ENCODE data around the gene HADHA. TPM values are rescaled to one million over a fixed set of nuclear protein-coding genes. Genes with fewer than 3 reads are reported as not detected.

Gene HADHA
- total and polyA plus RNA-seq, 2 donors (not counting 3 experiments of a cell fraction or from before 2014, with no cell fraction given): 79.4 to 158 TPM

- Histone ChIP-seq H3K27me3 (ENCODE audit: control insufficient read depth in 2 of 2, insufficient read depth in 2 of 2, low read length in 2 of 2) (no peaks in the 10 kb centered on the region), H3K9me1 (replicated peaks; ENCODE audit: control insufficient read depth, extremely low read depth, insufficient read depth, low read length) (no peaks in the 10 kb centered on the region), H3K4me1 (ENCODE audit: control insufficient read depth, extremely low read depth, insufficient read depth, low read length) (peaks cover 9% of the 10 kb centered on the region), H3K4me3 (replicated peaks in 1 of 3; ENCODE audit: insufficient read depth in 1 of 3, low read depth in 1 of 3, low read length in 3 of 3) (peak overlapping the region in 1 of 3 experiments; percentile 39), H4K20me1 (replicated peaks; ENCODE audit: control insufficient read depth, extremely low read depth, insufficient read depth, low read length) (no peaks in the 10 kb centered on the region), H3K4me2 (ENCODE audit: insufficient read depth, low read length) (no peak overlapping the region), H3K27ac (ENCODE audit: insufficient read depth, low read depth, low read length) (no peak overlapping the region), H3K79me2 (ENCODE audit: control insufficient read depth, insufficient read depth, low read length) (no peaks in the 10 kb centered on the region), H3K9me3 (replicated peaks; ENCODE audit: control insufficient read depth, insufficient read depth, low read length) (no peaks in the 10 kb centered on the region), H2AFZ (ENCODE audit: low read depth, low read length) (peak overlapping the region; percentile 87), H3K36me3 (ENCODE audit: control insufficient read depth in 2 of 2, extremely low read depth in 1 of 2, insufficient read depth in 2 of 2, low read length in 2 of 2) (no peaks in the 10 kb centered on the region), H3K9ac (replicated peaks; ENCODE audit: extremely low read depth, insufficient read depth, low read length) (no peak overlapping the region)
- BruUV-seq (replicated peaks): no TSS peak
- ChIA-PET POLR2A (no interaction called here), CTCF (interaction anchor here (1.0 to 3.2 kb wide), 18 partner anchors 9 to 332 kb away, joined by 3 to 26 read pairs (median 6); partner anchors contain the start of genes GAREM2, KIF3C and RAB10)
- dilution Hi-C loops (cut with MboI; ENCODE audit: extremely low pct_ligation_motif_present, low sequenced_read_pairs) (no loop called here), intact Hi-C loops (cut with micrococcal nuclease) (no loop called here)
- no peak for DNase-seq (ENCODE audit: low read depth, low spot score)
- FAIRE-seq: no peak
- TF ChIP-seq MYC (IDR thresholded peaks at IDR 0.05; ENCODE audit: low read depth, low read length): no peak
- no peak for TF ChIP-seq JUN (IDR thresholded peaks at IDR 0.05; ENCODE audit: borderline replicate concordance, insufficient read depth, insufficient read length, low read depth)
Measured at GRCh38 chr2:26184121-26184520, 60.3 kb downstream of the HADHA start.

- no peak for TF ChIP-seq POLR2A (IDR thresholded peaks at IDR 0.05; ENCODE audit: low read depth, low read length)
- TF ChIP-seq JUN (IDR thresholded peaks at IDR 0.05; ENCODE audit: borderline replicate concordance, insufficient read depth, insufficient read length, low read depth): no peak
- TF ChIP-seq POLR2AphosphoS5 (IDR thresholded peaks at IDR 0.05; ENCODE audit: insufficient read depth, low read depth, low read length): no peak
- no peak for TF ChIP-seq GATA2 (IDR thresholded peaks at IDR 0.05; ENCODE audit: insufficient read depth, insufficient read length, low read depth, low read length)
- TF ChIP-seq MAX (IDR thresholded peaks at IDR 0.05; ENCODE audit: insufficient read depth, insufficient read length): no peak
- no peak for TF ChIP-seq EZH2 (IDR thresholded peaks at IDR 0.05; ENCODE audit: borderline replicate concordance, low read depth, low read length, severe bottlenecking)
- TF ChIP-seq CTCF (IDR thresholded peaks at IDR 0.05; ENCODE audit: extremely low read depth in 1 of 2, insufficient read depth in 1 of 2, low read depth in 1 of 2, low read length in 2 of 2): no peak
- TF ChIP-seq FOS (IDR thresholded peaks at IDR 0.05; ENCODE audit: borderline replicate concordance, insufficient read depth, low read length): no peak
- TF ChIP-seq MYC (IDR thresholded peaks at IDR 0.05; ENCODE audit: low read depth, low read length): no peak
- POLR2A ChIA-PET: no interaction called here
- DNase-seq (ENCODE audit: low read depth, low spot score) (no peak), FAIRE-seq (no peak)
- Histone ChIP-seq H4K20me1 (replicated peaks; ENCODE audit: control insufficient read depth, extremely low read depth, insufficient read depth, low read length) (no peaks in the 10 kb centered on the region), H2AFZ (ENCODE audit: low read depth, low read length) (no peak overlapping the region), H3K9me3 (replicated peaks; ENCODE audit: control insufficient read depth, insufficient read depth, low read length) (no peaks in the 10 kb centered on the region), H3K9me1 (replicated peaks; ENCODE audit: control insufficient read depth, extremely low read depth, insufficient read depth, low read length) (no peaks in the 10 kb centered on the region), H3K4me2 (ENCODE audit: insufficient read depth, low read length) (no peak overlapping the region), H3K36me3 (ENCODE audit: control insufficient read depth in 2 of 2, extremely low read depth in 1 of 2, insufficient read depth in 2 of 2, low read length in 2 of 2) (no peaks in the 10 kb centered on the region), H3K4me1 (ENCODE audit: control insufficient read depth, extremely low read depth, insufficient read depth, low read length) (peaks cover 10% of the 10 kb centered on the region), H3K9ac (replicated peaks; ENCODE audit: extremely low read depth, insufficient read depth, low read length) (no peak overlapping the region), H3K79me2 (ENCODE audit: control insufficient read depth, insufficient read depth, low read length) (no peaks in the 10 kb centered on the region), H3K27ac (ENCODE audit: insufficient read depth, low read depth, low read length) (no peak overlapping the region), H3K27me3 (ENCODE audit: control insufficient read depth in 2 of 2, insufficient read depth in 2 of 2, low read length in 2 of 2) (no peaks in the 10 kb centered on the region), H3K4me3 (replicated peaks in 1 of 3; ENCODE audit: insufficient read depth in 1 of 3, low read depth in 1 of 3, low read length in 3 of 3) (no peak overlapping the region)
- dilution Hi-C loops (cut with MboI; ENCODE audit: extremely low pct_ligation_motif_present, low sequenced_read_pairs): no loop called here
- intact Hi-C loops (cut with micrococcal nuclease): no loop called here
- BruUV-seq (replicated peaks): no TSS peak
- CTCF ChIA-PET: interaction anchor here (2.6 to 3.2 kb wide), 2 partner anchors 11 to 95 kb away, joined by 20 to 26 read pairs; partner anchors contain the start of gene GAREM2
Measured at GRCh38 chr2:26182887-26183630, 61.4 kb downstream of the HADHA start.
